ENCODE measurements around the gene RUNX1. TPM values are rescaled to one million over a fixed set of nuclear protein-coding genes. Genes with fewer than 3 reads are reported as not detected.

Gene RUNX1
- total and polyA plus RNA-seq, 4 experiments from 2014 or later, result 6.0 to 96.3 (median 56.4) TPM

- peaks cover 80 to 100% (median 91%) of the 10 kb centered on the region in 4 donors for H3K4me1 Mint-ChIP-seq
- Histone ChIP-seq H3K36me3 (ENCODE audit: insufficient read depth, low read length) (peaks cover 6% of the 10 kb centered on the region), H3K9me3 (ENCODE audit: control insufficient read depth in 1 of 2, low read length in 2 of 2) (no peaks in the 10 kb centered on the region), H3K27me3 (ENCODE audit: insufficient read depth, low read length) (no peaks in the 10 kb centered on the region), H3K27ac (ENCODE audit: low read depth, low read length) (no peak overlapping the region), H3K4me1 (ENCODE audit: insufficient read depth, low read length) (peaks cover 99% of the 10 kb centered on the region), H3K4me3 (ENCODE audit: low read length in 2 of 2) (no peak overlapping the region)
- no peaks in the 10 kb centered on the region for H3K9me3 Mint-ChIP-seq
- peak overlapping the region; percentile 29 to 97 (median 83) for H3K27ac Mint-ChIP-seq
- intact Hi-C loops (cut with micrococcal nuclease), result no loop called here
- peaks cover 51 to 68% of the 10 kb centered on the region in 2 donors for H3K36me3 Mint-ChIP-seq
- H3K4me3 Mint-ChIP-seq, result peak overlapping the region; percentile 13 to 74 (median 60)
- DNase-seq, result no peak
- ChIA-PET CTCF (ENCODE audit: partially characterized antibody) (interaction anchor here (0.7 kb wide), 1 partner anchor 101 kb away, joined by 3 read pairs; no protein-coding TSS in a partner anchor), POLR2A (ENCODE audit: partially characterized antibody) (interaction anchor here (21.3 to 26.1 kb wide), 2 partner anchors 9 kb away, joined by 729 read pairs; partner anchors contain the start of gene RUNX1)
- no peaks in the 10 kb centered on the region for H3K27me3 Mint-ChIP-seq
Observed at GRCh38 chr21:35035116-35035515, 14.0 kb downstream of the RUNX1 start.

- intact Hi-C loops (cut with micrococcal nuclease), result no loop called here
- no peak overlapping the region for H3K4me3 ChIP-seq (ENCODE audit: low read length in 2 of 2)
- H3K9me3 ChIP-seq (ENCODE audit: control insufficient read depth in 1 of 2, low read length in 2 of 2), result no peaks in the 10 kb centered on the region
- no peaks in the 10 kb centered on the region for H3K27me3 ChIP-seq (ENCODE audit: insufficient read depth, low read length)
- H3K4me1 ChIP-seq (ENCODE audit: insufficient read depth, low read length), result peaks cover 99% of the 10 kb centered on the region
- Mint-ChIP-seq H3K27ac (peak overlapping the region; percentile 29 to 97 (median 83)), H3K36me3 (peaks cover 48 to 64% of the 10 kb centered on the region in 2 donors), H3K4me3 (peak overlapping the region in 7 of 8 donors; percentile 33 to 73 (median 59)), H3K4me1 (peaks cover 80 to 100% (median 90%) of the 10 kb centered on the region in 4 donors), H3K9me3 (no peaks in the 10 kb centered on the region), H3K27me3 (no peaks in the 10 kb centered on the region)
- POLR2A ChIA-PET (ENCODE audit: partially characterized antibody), result interaction anchor here (21.3 to 26.1 kb wide), 2 partner anchors 8 to 10 kb away, joined by 729 read pairs; partner anchors contain the start of gene RUNX1
- no peak for DNase-seq
- no peak overlapping the region for H3K27ac ChIP-seq (ENCODE audit: low read depth, low read length)
- peaks cover 6% of the 10 kb centered on the region for H3K36me3 ChIP-seq (ENCODE audit: insufficient read depth, low read length)
- CTCF ChIA-PET (ENCODE audit: partially characterized antibody), result interaction anchor here (0.7 kb wide), 1 partner anchor 101 kb away, joined by 3 read pairs; no protein-coding TSS in a partner anchor
Observed at GRCh38 chr21:35034203-35034926, 14.7 kb downstream of the RUNX1 start.

GRCh38 chr21:35032474-35033263 lies 16.4 kb downstream of the RUNX1 start:
- intact Hi-C loops (cut with micrococcal nuclease), result no loop called here
- Histone ChIP-seq H3K36me3 (ENCODE audit: insufficient read depth, low read length) (peaks cover 6% of the 10 kb centered on the region), H3K4me3 (ENCODE audit: low read length in 2 of 2) (no peak overlapping the region), H3K9me3 (ENCODE audit: control insufficient read depth in 1 of 2, low read length in 2 of 2) (no peaks in the 10 kb centered on the region), H3K4me1 (ENCODE audit: insufficient read depth, low read length) (peaks cover 100% of the 10 kb centered on the region), H3K27me3 (ENCODE audit: insufficient read depth, low read length) (no peaks in the 10 kb centered on the region), H3K27ac (ENCODE audit: low read depth, low read length) (no peak overlapping the region)
- H3K27ac Mint-ChIP-seq, result peak overlapping the region; percentile 9 to 97 (median 36)
- no peaks in the 10 kb centered on the region for H3K9me3 Mint-ChIP-seq
- peaks cover 81 to 100% (median 93%) of the 10 kb centered on the region in 4 donors for H3K4me1 Mint-ChIP-seq
- H3K4me3 Mint-ChIP-seq, result peak overlapping the region in 6 of 8 donors; percentile 1 to 56 (median 32)
- POLR2A ChIA-PET (ENCODE audit: partially characterized antibody), result interaction anchor here (0.6 to 26.1 kb wide), 4 partner anchors 12 to 144 kb away, joined by 3 to 729 read pairs (median 4); partner anchors contain the start of gene RUNX1
- H3K36me3 Mint-ChIP-seq, result peaks cover 44 to 59% of the 10 kb centered on the region in 2 donors
- DNase-seq, result no peak
- no peaks in the 10 kb centered on the region for H3K27me3 Mint-ChIP-seq
- CTCF ChIA-PET (ENCODE audit: partially characterized antibody), result interaction anchor here (1.3 kb wide), 2 partner anchors 14 to 287 kb away, joined by 3 to 4 read pairs; no protein-coding TSS in a partner anchor

GRCh38 chr21:35028451-35028978 lies 20.6 kb downstream of the RUNX1 start:
- H3K4me1 Mint-ChIP-seq, result peaks cover 77 to 98% (median 90%) of the 10 kb centered on the region in 4 donors
- DNase-seq, result no peak
- Histone ChIP-seq H3K27me3 (ENCODE audit: insufficient read depth, low read length) (no peaks in the 10 kb centered on the region), H3K4me3 (ENCODE audit: low read length in 2 of 2) (no peak overlapping the region), H3K4me1 (ENCODE audit: insufficient read depth, low read length) (peaks cover 94% of the 10 kb centered on the region), H3K36me3 (ENCODE audit: insufficient read depth, low read length) (no peaks in the 10 kb centered on the region), H3K27ac (ENCODE audit: low read depth, low read length) (peak overlapping the region; percentile 71), H3K9me3 (ENCODE audit: control insufficient read depth in 1 of 2, low read length in 2 of 2) (no peaks in the 10 kb centered on the region)
- intact Hi-C loops (cut with micrococcal nuclease), result no loop called here
- no peaks in the 10 kb centered on the region for H3K27me3 Mint-ChIP-seq
- ChIA-PET POLR2A (ENCODE audit: partially characterized antibody) (interaction anchor here (0.9 to 26.1 kb wide), 3 partner anchors 16 to 139 kb away, joined by 3 to 729 read pairs (median 90); partner anchors contain the start of gene RUNX1), CTCF (ENCODE audit: partially characterized antibody) (interaction anchor here (0.8 to 2.9 kb wide), 6 partner anchors 9 to 139 kb away, joined by 3 to 15 read pairs (median 8); no protein-coding TSS in a partner anchor)
- peak overlapping the region; percentile 97 to 100 (median 98) for H3K27ac Mint-ChIP-seq
- H3K36me3 Mint-ChIP-seq, result peaks cover 27 to 43% of the 10 kb centered on the region in 2 donors
- no peaks in the 10 kb centered on the region for H3K9me3 Mint-ChIP-seq
- H3K4me3 Mint-ChIP-seq, result peak overlapping the region in 7 of 8 donors; percentile 39 to 97 (median 88)

GRCh38 chr21:35027563-35028450 lies 21.3 kb downstream of the RUNX1 start:
- ChIA-PET POLR2A (ENCODE audit: partially characterized antibody) (interaction anchor here (0.7 to 26.1 kb wide), 7 partner anchors 16 to 138 kb away, joined by 3 to 729 read pairs (median 9); partner anchors contain the start of gene RUNX1), CTCF (ENCODE audit: partially characterized antibody) (interaction anchor here (1.3 to 3.8 kb wide), 6 partner anchors 11 to 23 kb away, joined by 4 to 26 read pairs (median 14); no protein-coding TSS in a partner anchor)
- Histone ChIP-seq H3K27ac (ENCODE audit: low read depth, low read length) (peak overlapping the region; percentile 71), H3K9me3 (ENCODE audit: control insufficient read depth in 1 of 2, low read length in 2 of 2) (no peaks in the 10 kb centered on the region), H3K4me3 (ENCODE audit: low read length in 2 of 2) (peak overlapping the region; percentile 48 to 53), H3K4me1 (ENCODE audit: insufficient read depth, low read length) (peaks cover 94% of the 10 kb centered on the region), H3K27me3 (ENCODE audit: insufficient read depth, low read length) (no peaks in the 10 kb centered on the region), H3K36me3 (ENCODE audit: insufficient read depth, low read length) (no peaks in the 10 kb centered on the region)
- Mint-ChIP-seq H3K9me3 (no peaks in the 10 kb centered on the region), H3K27me3 (no peaks in the 10 kb centered on the region), H3K4me1 (peaks cover 73 to 98% (median 89%) of the 10 kb centered on the region in 4 donors), H3K27ac (peak overlapping the region; percentile 97 to 100 (median 98)), H3K4me3 (peak overlapping the region; percentile 83 to 97 (median 89)), H3K36me3 (peaks cover 24 to 36% of the 10 kb centered on the region in 2 donors)
- peak in 4 of 5 donors; percentile 34 to 72 (median 48) for DNase-seq
- intact Hi-C loops (cut with micrococcal nuclease), result loop anchor here (1.0 kb wide), 3 partner anchors 9 to 94 kb away; no protein-coding TSS in a partner anchor
